Right atrium auricular region (tissue), 2 donors: ENCODE data around the gene IQCM. TPM values are rescaled to one million over a fixed set of nuclear protein-coding genes. Genes with fewer than 3 reads are reported as not detected.
"Not testable (repeated sequence)": the region's sequence is repeated elsewhere in the genome, so short reads cannot be mapped to it uniquely, and the experiment has no call there.

Experiments used
- DNase-seq: peaks from one replicate; pipeline ENCODE4 v3.0.0-alpha.2; 2019; ENCODE audit warnings: low spot score
- H3K27ac ChIP-seq, 2 donors: fragments of 200-600 bp; sonication (generic); 1 replicate in 1 of 2; 2 replicates in 1 of 2; pipeline ENCODE4 v1.5.1; 2016 to 2019
- H3K27me3 ChIP-seq, 2 donors: fragments of 200-600 bp; sonication (generic); one replicate each; pipeline versions ENCODE4 v1.5.1 to v1.6.0; 2017 to 2019
- H3K36me3 ChIP-seq: fragments of 200-600 bp; sonication (generic); one replicate; pipeline ENCODE4 v1.5.1; 2016
- H3K4me1 ChIP-seq, 2 donors: fragments of 200-600 bp; sonication (generic); one replicate each; pipeline versions ENCODE4 v1.5.1 to v1.6.0; 2017 to 2019
- H3K4me3 ChIP-seq, 2 donors: fragments of 200-600 bp; sonication (generic); 1 replicate in 1 of 2; 2 replicates in 1 of 2; pipeline ENCODE4 v1.5.1; 2017 to 2019; ENCODE audit warnings: mild to moderate bottlenecking in 1 of 2, moderate library complexity in 1 of 2
- H3K9me3 ChIP-seq, 2 donors: fragments of 200-600 bp; sonication (generic); one replicate each; pipeline ENCODE4 v1.5.1; 2019
- CTCF ChIP-seq, 2 donors: fragments of 200-600 bp; sonication (generic); IDR thresholded peaks; one replicate each; pipeline ENCODE4 v1.5.1; 2019; ENCODE audit warnings: antibody characterized with exemption in 2 of 2
- total RNA-seq, 2 donors: library from RNA; depleted of rRNA; stranded (reverse); fragments of >200 nt; gene quantifications; one replicate each; pipeline ENCODE4 v1.1.0, GENCODE V29; 2016

Gene IQCM
- total RNA-seq, 2 donors from 2014 or later = not detected

GRCh38 chr4:149498246-149498645 lies 317.4 kb downstream of the IQCM start:
- H3K27me3 ChIP-seq = no peaks in the 10 kb centered on the region
- no peaks in the 10 kb centered on the region for H3K36me3 ChIP-seq
- no peaks in the 10 kb centered on the region for H3K9me3 ChIP-seq
- TF ChIP-seq CTCF (IDR thresholded peaks at IDR 0.05) = no peak
- H3K27ac ChIP-seq = no peak overlapping the region
- no peak overlapping the region for H3K4me3 ChIP-seq
- no peak for DNase-seq
- no peaks in the 10 kb centered on the region for H3K4me1 ChIP-seq

- Histone ChIP-seq H3K36me3 (no peaks in the 10 kb centered on the region), H3K4me3 (no peak overlapping the region), H3K27me3 (no peaks in the 10 kb centered on the region), H3K27ac (no peak overlapping the region), H3K4me1 (no peaks in the 10 kb centered on the region), H3K9me3 (no peaks in the 10 kb centered on the region)
- no peak for DNase-seq
- no peak for TF ChIP-seq CTCF (IDR thresholded peaks at IDR 0.05)
Observed at GRCh38 chr4:149493492-149493891, 322.2 kb downstream of the IQCM start.

DNA sequence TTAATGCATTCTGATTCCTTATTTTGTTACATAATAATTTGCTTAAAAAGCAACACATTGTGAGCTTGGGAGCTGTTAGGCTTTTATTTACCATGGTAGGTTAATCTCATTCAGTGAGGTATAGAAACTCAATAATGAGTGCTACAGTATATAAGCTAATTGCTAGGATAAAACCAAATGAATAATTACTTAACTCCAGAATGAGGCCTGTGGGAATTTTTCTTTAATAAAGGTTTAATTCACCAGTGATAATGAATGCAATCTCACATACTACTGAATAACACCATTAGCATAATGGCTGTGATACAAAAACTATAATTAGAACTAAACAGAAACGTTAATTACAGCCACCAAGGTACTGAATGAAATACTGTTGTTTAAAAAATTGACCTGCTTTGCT lies 326.3 kb downstream of the IQCM start:
- H3K4me3 ChIP-seq = no peak overlapping the region
- H3K27ac ChIP-seq = no peak overlapping the region
- DNase-seq = no peak
- no peaks in the 10 kb centered on the region for H3K27me3 ChIP-seq
- H3K9me3 ChIP-seq = no peaks in the 10 kb centered on the region
- no peaks in the 10 kb centered on the region for H3K4me1 ChIP-seq
- TF ChIP-seq CTCF (IDR thresholded peaks at IDR 0.05) = no peak
- no peaks in the 10 kb centered on the region for H3K36me3 ChIP-seq

- TF ChIP-seq CTCF (IDR thresholded peaks at IDR 0.05) = no peak
Observed at GRCh38 chr4:149486861-149487260, 328.8 kb downstream of the IQCM start.

GRCh38 chr4:149468669-149469068 lies 347.0 kb downstream of the IQCM start:
- DNase-seq, H3K4me3 ChIP-seq, H3K4me1 ChIP-seq, H3K9me3 ChIP-seq, H3K27me3 ChIP-seq, H3K36me3 ChIP-seq, H3K27ac ChIP-seq: not testable (repeated sequence)

More at GRCh38 chr4:149486861-149487260, 328.8 kb downstream of the IQCM start:
- Histone ChIP-seq H3K4me3 (no peak overlapping the region), H3K9me3 (no peaks in the 10 kb centered on the region), H3K36me3 (no peaks in the 10 kb centered on the region), H3K27me3 (no peaks in the 10 kb centered on the region), H3K4me1 (no peaks in the 10 kb centered on the region), H3K27ac (no peak overlapping the region)
- no peak for DNase-seq

- H3K4me3 ChIP-seq = no peak overlapping the region
- DNase-seq = no peak
- TF ChIP-seq CTCF (IDR thresholded peaks at IDR 0.05) = no peak
- H3K27me3 ChIP-seq = no peaks in the 10 kb centered on the region
- no peaks in the 10 kb centered on the region for H3K4me1 ChIP-seq
- no peaks in the 10 kb centered on the region for H3K36me3 ChIP-seq
- peaks cover 0 to 5% of the 10 kb centered on the region in 2 donors for H3K9me3 ChIP-seq
- H3K27ac ChIP-seq = no peak overlapping the region
Observed at GRCh38 chr4:149466446-149466845, 349.2 kb downstream of the IQCM start.
